ENCODE measurements around the gene DCP2.

DNA sequence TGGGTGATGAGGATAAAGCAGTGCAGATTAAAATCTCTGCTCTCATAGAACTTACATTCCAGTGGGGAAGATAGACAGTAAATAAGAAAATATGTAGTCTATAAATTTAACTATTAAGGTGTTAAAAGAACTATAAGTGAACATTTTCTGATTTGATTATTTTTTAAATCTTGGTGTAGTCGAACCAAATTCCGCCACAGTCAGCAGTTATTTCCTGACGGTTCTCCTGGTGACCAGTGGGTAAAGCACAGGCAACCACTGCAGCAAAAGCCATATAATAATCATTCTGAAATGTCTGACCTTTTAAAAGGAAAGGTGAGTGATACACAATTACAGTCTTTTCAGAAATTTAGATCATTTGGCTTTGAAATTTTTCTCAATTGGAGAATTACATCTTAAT lies 27.2 kb downstream of the DCP2 start:
- TF ChIP-seq POLR2A (IDR thresholded peaks at IDR 0.05; ENCODE audit: low read length) = no peak
- TF ChIP-seq GATA1 (IDR thresholded peaks at IDR 0.05; ENCODE audit: low read depth, low read length) = no peak
